Psoas muscle (tissue), 8 donors: ENCODE results near the gene NRIP1. TPM values are rescaled to one million over a fixed set of nuclear protein-coding genes. Genes with fewer than 3 reads are reported as not detected.

Experiments
- ATAC-seq, 4 donors: fragments of 200-7000 bp; cut with Tn5 transposase; one replicate each; pipeline ENCODE4 v1.9.1; 2020; ENCODE audit warnings: moderate library complexity in 3 of 4, mild to moderate bottlenecking in 2 of 4
- DNase-seq, 2 donors: peaks; one replicate each; pipeline ENCODE4 v3.0.0-alpha.2; 2020
- H3K27ac ChIP-seq: fragments of 200-600 bp; one replicate; pipeline ENCODE4 v1.8.0; 2022
- H3K27me3 ChIP-seq, 3 donors: fragments of 200-600 bp in 1 of 3; one replicate each; pipeline versions ENCODE4 v1.6.1 to v1.8.0; 2013 to 2022; ENCODE audit warnings: low read length in 2 of 3, mild to moderate bottlenecking in 2 of 3, moderate library complexity in 1 of 3; ENCODE audit not compliant: insufficient read depth in 3 of 3
- H3K36me3 ChIP-seq, 2 donors: fragments of 200-600 bp in 1 of 2; one replicate each; pipeline versions ENCODE4 v1.6.1 to v1.8.0; 2013 to 2022; ENCODE audit warnings: low read depth in 1 of 2, mild to moderate bottlenecking in 1 of 2, moderate library complexity in 1 of 2; ENCODE audit not compliant: insufficient read depth in 1 of 2
- H3K4me1 ChIP-seq: fragments of 200-600 bp; one replicate; pipeline ENCODE4 v1.8.0; 2022
- H3K4me3 ChIP-seq: fragments of 200-600 bp; one replicate; pipeline ENCODE4 v1.8.0; 2022; ENCODE audit warnings: mild to moderate bottlenecking
- H3K9me3 ChIP-seq: fragments of 200-600 bp; one replicate; pipeline ENCODE4 v1.8.0; 2022
- CTCF ChIP-seq: fragments of 200-600 bp; IDR thresholded peaks from one replicate; pipeline ENCODE4 v1.8.0; 2022; ENCODE audit warnings: antibody characterized with exemption
- WGBS, 3 donors: extraction: QIAGEN DNeasy Blood & Tissue Kit; methylation state at CpG; one replicate each; pipeline versions ENCODE4 v1.1.6 to v1.1.7; 2013; 5-methylcytosine and 5-hydroxymethylcytosine counted together
- intact Hi-C, 2 donors: fragments of 100-400 bp; cut with DNase I; formaldehyde crosslinking; loops; one replicate each; pipeline versions ENCODE4 v1.11.0 to v1.14.2; 2022
- polyA plus RNA-seq, 3 donors: library from polyadenylated mRNA; stranded (reverse); fragments of 200-250 nt; gene quantifications; one replicate each; pipeline ENCODE4 v1.2.3, GENCODE V29; 2013
- total RNA-seq, 4 donors: library from RNA; stranded (reverse); fragmentation: NEBNext Ultra II Directional in 2 of 4; extraction: Animal tissue kit (Norgen Biotek cat#: 25700) in 2 of 4; gene quantifications; one replicate each; pipeline versions ENCODE4 v1.2.1 to v1.2.4, GENCODE V29; 2021 to 2023
- donor health status: healthy with polysubstance abuse.
- donor health status: DM: no; HTN: no; CAD: no; lungs with moderate emphysema.
- donor health status: Bipolar disorder and iron deficiency.
- donor health status: healthy.
- donor health status: DM: yes; HTN: yes; CAD: no.
- donor health status: DM: no; HTN: no; CAD: no.
- donor health status: DM: no; HTN: no; CAD: no.
- donor health status: DM: yes; HTN: yes; CAD: no.

NRIP1 gene
- total and polyA plus RNA-seq, 7 donors = 12.1 to 137 (median 42.8) TPM

- WGBS, 3 donors = 93 to 95% (median 93%) methylated on average over 2 of the region's 2 CpGs
- DNase-seq = no peak
- no peaks in the 10 kb centered on the region for H3K9me3 ChIP-seq
- intact Hi-C loops = loop anchor here in 1 of 2 donors (10.0 kb wide), 1 partner anchor 492 kb away; no protein-coding TSS in a partner anchor
- H3K27me3 ChIP-seq = no peaks in the 10 kb centered on the region
- H3K4me1 ChIP-seq = peaks cover 20% of the 10 kb centered on the region
- H3K4me3 ChIP-seq = no peak overlapping the region
- H3K36me3 ChIP-seq = no peaks in the 10 kb centered on the region
- ATAC-seq = no peak
- H3K27ac ChIP-seq = no peak overlapping the region
- TF ChIP-seq CTCF = no peak
Observed at GRCh38 chr21:14993115-14993514, 71.7 kb downstream of the NRIP1 start.

GRCh38 chr21:14991957-14992356, 72.8 kb downstream of the NRIP1 start:
- DNase-seq = no peak
- H3K9me3 ChIP-seq = no peaks in the 10 kb centered on the region
- peaks cover 20% of the 10 kb centered on the region for H3K4me1 ChIP-seq
- H3K27me3 ChIP-seq = no peaks in the 10 kb centered on the region
- H3K4me3 ChIP-seq = no peak overlapping the region
- 89 to 95% (median 93%) methylated on average over 8 of the region's 8 CpGs for WGBS, 3 donors
- no peak overlapping the region for H3K27ac ChIP-seq
- intact Hi-C loops = loop anchor here in 1 of 2 donors (10.0 kb wide), 1 partner anchor 493 kb away; no protein-coding TSS in a partner anchor
- peaks cover 0 to 4% of the 10 kb centered on the region in 2 donors for H3K36me3 ChIP-seq
- no peak for TF ChIP-seq CTCF
- ATAC-seq = peak in 1 of 4 donors; percentile 44

GRCh38 chr21:14989359-14989758, 75.4 kb downstream of the NRIP1 start:
- peak in 1 of 4 donors; percentile 41 for ATAC-seq
- peaks cover 0 to 4% of the 10 kb centered on the region in 2 donors for H3K36me3 ChIP-seq
- no peak overlapping the region for H3K4me3 ChIP-seq
- H3K27me3 ChIP-seq = no peaks in the 10 kb centered on the region
- no peaks in the 10 kb centered on the region for H3K9me3 ChIP-seq
- no peak overlapping the region for H3K27ac ChIP-seq
- TF ChIP-seq CTCF = no peak
- no peak for DNase-seq
- peaks cover 20% of the 10 kb centered on the region for H3K4me1 ChIP-seq
- intact Hi-C loops = no loop called here
- 40 to 63% (median 55%) methylated on average over 2 of the region's 2 CpGs for WGBS, 3 donors

- no peak for TF ChIP-seq CTCF
- Histone ChIP-seq H3K27ac (no peak overlapping the region), H3K9me3 (no peaks in the 10 kb centered on the region), H3K4me1 (peaks cover 20% of the 10 kb centered on the region), H3K4me3 (no peak overlapping the region), H3K27me3 (no peaks in the 10 kb centered on the region), H3K36me3 (peaks cover 0 to 4% of the 10 kb centered on the region in 2 donors)
- no peak for DNase-seq
- 77 to 89% (median 78%) methylated on average over 3 of the region's 3 CpGs for WGBS, 3 donors
- ATAC-seq = no peak
- intact Hi-C loops = no loop called here
Observed at GRCh38 chr21:14988760-14989159, 76.0 kb downstream of the NRIP1 start.
